ENCODE measurements around the gene RNF38.
"Not testable (repeated sequence)": the region's sequence is repeated elsewhere in the genome, so short reads cannot be mapped to it uniquely, and the experiment has no call there.

The RNF38 gene

GRCh38 chr9:36399980-36400331, at the start of gene RNF38:
Gene RNF38 (minus strand): TSS chr9:36400269. CDS start chr9:36400108, 161 bp downstream.
- Histone ChIP-seq H3K4me1 (ENCODE audit: insufficient read depth, low read length) (peaks cover 17% of the 10 kb centered on the region), H3K9me3 (ENCODE audit: low read length) (peaks cover 1% of the 10 kb centered on the region), H3K36me3 (ENCODE audit: insufficient read depth, low read length) (peaks cover 11% of the 10 kb centered on the region), H3K27me3 (ENCODE audit: insufficient read depth, low read length) (no peaks in the 10 kb centered on the region), H3K4me3 (ENCODE audit: low read length) (peak within 1 kb of the TSS; percentile 90), H2AFZ (ENCODE audit: low read depth, low read length) (peak within 1 kb of the TSS; percentile 66)

DNA sequence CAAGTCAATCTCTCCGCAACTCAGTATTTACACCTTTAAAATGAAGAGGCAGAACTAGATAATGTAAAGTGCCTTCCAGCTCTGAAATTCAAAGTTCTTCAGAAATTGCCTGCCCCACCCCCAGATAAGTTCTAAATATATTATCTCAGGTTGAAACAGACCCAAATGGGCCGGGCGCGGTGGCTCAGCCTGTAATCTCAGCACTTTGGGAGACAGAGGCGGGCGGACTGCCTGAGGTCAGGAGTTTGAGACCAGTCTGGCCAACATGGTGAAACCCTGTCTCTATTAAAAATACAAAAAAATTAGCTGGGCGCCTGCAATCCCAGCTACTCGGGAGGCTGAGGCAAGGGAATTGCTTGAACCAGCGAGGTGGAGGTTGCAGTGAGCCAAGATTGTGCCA, 48.5 kb upstream of the RNF38 start:
- not testable (repeated sequence) for H3K27me3 ChIP-seq (ENCODE audit: insufficient read depth, low read length); H3K36me3 ChIP-seq (ENCODE audit: insufficient read depth, low read length); H2AFZ ChIP-seq (ENCODE audit: low read depth, low read length); H3K4me3 ChIP-seq (ENCODE audit: low read length); H3K4me1 ChIP-seq (ENCODE audit: insufficient read depth, low read length); H3K9me3 ChIP-seq (ENCODE audit: low read length)

GRCh38 chr9:36448017-36448416, 47.9 kb upstream of the RNF38 start:
- no peak overlapping the region for H2AFZ ChIP-seq (ENCODE audit: low read depth, low read length)
- H3K4me3 ChIP-seq (ENCODE audit: low read length): no peak overlapping the region
- H3K9me3 ChIP-seq (ENCODE audit: low read length): no peaks in the 10 kb centered on the region
- H3K36me3 ChIP-seq (ENCODE audit: insufficient read depth, low read length): peaks cover under 1% of the 10 kb centered on the region
- peaks cover 7% of the 10 kb centered on the region for H3K4me1 ChIP-seq (ENCODE audit: insufficient read depth, low read length)
- no peaks in the 10 kb centered on the region for H3K27me3 ChIP-seq (ENCODE audit: insufficient read depth, low read length)

- not testable (repeated sequence) for H3K9me3 ChIP-seq (ENCODE audit: low read length); H3K4me3 ChIP-seq (ENCODE audit: low read length); H3K4me1 ChIP-seq (ENCODE audit: insufficient read depth, low read length)
These were observed 46.6 kb upstream of the RNF38 start for GRCh38 chr9:36446678-36447077.

DNA sequence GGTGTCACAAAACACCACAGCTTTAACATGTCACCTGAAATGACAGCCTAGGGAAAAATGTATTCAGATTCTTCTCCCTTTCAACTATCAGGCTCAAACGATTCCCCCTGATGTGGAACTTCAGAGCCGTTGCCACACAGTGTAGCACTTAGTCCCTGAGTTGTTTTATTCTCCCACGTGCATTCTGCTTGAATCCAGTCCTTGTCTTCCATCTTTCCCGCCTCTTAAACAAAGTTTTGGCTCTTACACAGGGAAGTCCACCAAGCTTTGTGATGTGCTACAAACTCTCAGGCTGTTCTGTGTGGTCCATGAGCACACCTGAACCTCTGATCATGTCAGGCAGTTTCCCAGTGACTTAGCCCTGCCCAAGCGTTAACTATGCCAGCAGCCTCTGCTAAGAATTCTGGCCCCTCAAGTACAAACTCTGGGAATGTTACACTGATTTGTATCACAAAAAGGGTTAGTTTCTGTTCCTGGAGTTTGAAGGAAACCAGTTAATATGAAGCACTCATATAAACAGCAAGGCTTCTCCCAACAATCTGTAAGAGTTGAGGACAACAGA, 45.8 kb upstream of the RNF38 start:
- H3K4me1 ChIP-seq (ENCODE audit: insufficient read depth, low read length): peaks cover 7% of the 10 kb centered on the region
- H3K27me3 ChIP-seq (ENCODE audit: insufficient read depth, low read length): no peaks in the 10 kb centered on the region
- H2AFZ ChIP-seq (ENCODE audit: low read depth, low read length): no peak overlapping the region
- no peak overlapping the region for H3K4me3 ChIP-seq (ENCODE audit: low read length)
- no peaks in the 10 kb centered on the region for H3K9me3 ChIP-seq (ENCODE audit: low read length)
- H3K36me3 ChIP-seq (ENCODE audit: insufficient read depth, low read length): peaks cover 6% of the 10 kb centered on the region

More at GRCh38 chr9:36446678-36447077, 46.6 kb upstream of the RNF38 start:
- H2AFZ ChIP-seq (ENCODE audit: low read depth, low read length); H3K27me3 ChIP-seq (ENCODE audit: insufficient read depth, low read length); H3K36me3 ChIP-seq (ENCODE audit: insufficient read depth, low read length): not testable (repeated sequence)

DNA sequence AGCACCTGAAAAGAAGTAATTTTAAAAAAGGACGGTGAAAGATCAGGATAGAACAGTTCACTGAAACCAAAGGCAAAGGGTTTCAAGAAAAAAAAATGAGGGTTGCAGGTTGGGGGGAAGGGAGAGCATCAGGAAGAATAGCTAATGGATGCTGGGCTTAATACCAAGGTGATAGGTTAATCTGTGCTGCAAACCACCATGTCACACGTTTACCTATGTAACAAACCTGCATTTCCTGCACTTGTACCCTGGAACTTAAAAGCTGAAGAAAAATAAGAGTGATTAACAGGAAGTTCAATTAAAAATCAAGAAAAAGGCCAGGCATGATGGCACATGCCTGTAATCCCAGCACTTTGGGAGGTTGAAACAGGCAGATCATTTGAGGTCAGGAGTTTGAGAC, 44.1 kb upstream of the RNF38 start:
- Histone ChIP-seq H3K4me1 (ENCODE audit: insufficient read depth, low read length) (peaks cover 7% of the 10 kb centered on the region), H3K36me3 (ENCODE audit: insufficient read depth, low read length) (peaks cover 6% of the 10 kb centered on the region)

GRCh38 chr9:36443581-36443980, 43.5 kb upstream of the RNF38 start:
- Histone ChIP-seq H3K4me3 (ENCODE audit: low read length) (no peak overlapping the region), H3K9me3 (ENCODE audit: low read length) (no peaks in the 10 kb centered on the region), H3K4me1 (ENCODE audit: insufficient read depth, low read length) (peaks cover 7% of the 10 kb centered on the region), H3K27me3 (ENCODE audit: insufficient read depth, low read length) (no peaks in the 10 kb centered on the region), H3K36me3 (ENCODE audit: insufficient read depth, low read length) (peaks cover 6% of the 10 kb centered on the region), H2AFZ (ENCODE audit: low read depth, low read length) (no peak overlapping the region)

More for the DNA sequence above, 44.1 kb upstream of the RNF38 start:
- Histone ChIP-seq H2AFZ (ENCODE audit: low read depth, low read length) (no peak overlapping the region), H3K27me3 (ENCODE audit: insufficient read depth, low read length) (no peaks in the 10 kb centered on the region), H3K9me3 (ENCODE audit: low read length) (no peaks in the 10 kb centered on the region), H3K4me3 (ENCODE audit: low read length) (no peak overlapping the region)

GRCh38 chr9:36442710-36443109, 42.6 kb upstream of the RNF38 start:
- Histone ChIP-seq H2AFZ (ENCODE audit: low read depth, low read length) (no peak overlapping the region), H3K27me3 (ENCODE audit: insufficient read depth, low read length) (no peaks in the 10 kb centered on the region), H3K4me1 (ENCODE audit: insufficient read depth, low read length) (peaks cover 7% of the 10 kb centered on the region), H3K4me3 (ENCODE audit: low read length) (no peak overlapping the region), H3K36me3 (ENCODE audit: insufficient read depth, low read length) (peaks cover 6% of the 10 kb centered on the region), H3K9me3 (ENCODE audit: low read length) (no peaks in the 10 kb centered on the region)

DNA sequence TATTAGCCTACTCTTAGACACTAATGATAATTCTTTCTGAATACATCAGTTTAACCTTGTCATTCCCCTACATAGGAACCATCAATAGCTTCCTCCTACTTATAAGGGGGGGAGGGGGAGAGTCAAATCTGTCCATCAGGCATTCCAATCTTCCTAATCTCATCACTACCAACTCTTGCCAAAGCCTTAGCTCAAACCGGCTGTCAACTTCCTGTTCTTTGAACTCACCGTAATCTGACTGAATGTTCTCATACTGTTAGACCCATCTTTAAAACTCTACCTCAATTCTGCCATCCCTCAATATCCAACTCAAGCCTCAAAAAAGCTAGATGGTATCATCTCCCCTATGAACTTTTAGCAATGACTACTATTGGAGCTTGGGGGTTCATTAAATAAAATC, 41.9 kb upstream of the RNF38 start:
- no peak overlapping the region for H3K4me3 ChIP-seq (ENCODE audit: low read length)
- H2AFZ ChIP-seq (ENCODE audit: low read depth, low read length): no peak overlapping the region
- H3K36me3 ChIP-seq (ENCODE audit: insufficient read depth, low read length): peaks cover 6% of the 10 kb centered on the region
- peaks cover 9% of the 10 kb centered on the region for H3K4me1 ChIP-seq (ENCODE audit: insufficient read depth, low read length)
- H3K9me3 ChIP-seq (ENCODE audit: low read length): no peaks in the 10 kb centered on the region
- H3K27me3 ChIP-seq (ENCODE audit: insufficient read depth, low read length): no peaks in the 10 kb centered on the region

GRCh38 chr9:36438536-36439236, 38.6 kb upstream of the RNF38 start:
- Histone ChIP-seq H3K9me3 (ENCODE audit: low read length) (no peaks in the 10 kb centered on the region), H3K4me1 (ENCODE audit: insufficient read depth, low read length) (peaks cover 5% of the 10 kb centered on the region), H2AFZ (ENCODE audit: low read depth, low read length) (no peak overlapping the region), H3K27me3 (ENCODE audit: insufficient read depth, low read length) (no peaks in the 10 kb centered on the region), H3K36me3 (ENCODE audit: insufficient read depth, low read length) (peaks cover 6% of the 10 kb centered on the region), H3K4me3 (ENCODE audit: low read length) (no peak overlapping the region)

DNA sequence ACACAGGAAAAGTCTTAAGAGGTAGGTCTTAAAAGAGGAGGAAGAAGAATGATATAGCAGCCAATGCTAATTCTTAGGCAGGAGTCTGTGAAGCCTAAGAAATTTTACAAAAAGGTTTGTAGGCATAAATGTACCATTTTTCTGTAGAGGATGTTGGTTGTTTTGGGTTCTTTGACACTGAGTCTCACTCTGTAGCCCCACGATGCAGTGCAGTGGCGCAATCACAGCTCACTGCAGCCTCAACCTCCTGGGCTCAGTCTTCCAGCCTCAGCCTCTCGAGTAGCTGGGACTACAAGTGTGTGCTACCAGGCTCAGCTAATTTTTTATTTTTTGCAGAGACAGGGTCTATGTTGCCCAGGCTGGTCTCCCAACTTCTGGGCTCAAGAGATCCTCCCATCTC, 37.7 kb upstream of the RNF38 start:
- no peaks in the 10 kb centered on the region for H3K9me3 ChIP-seq (ENCODE audit: low read length)
- H3K4me1 ChIP-seq (ENCODE audit: insufficient read depth, low read length): peaks cover 5% of the 10 kb centered on the region
- peaks cover 3% of the 10 kb centered on the region for H3K36me3 ChIP-seq (ENCODE audit: insufficient read depth, low read length)
- H3K27me3 ChIP-seq (ENCODE audit: insufficient read depth, low read length): no peaks in the 10 kb centered on the region
- H2AFZ ChIP-seq (ENCODE audit: low read depth, low read length): no peak overlapping the region
- H3K4me3 ChIP-seq (ENCODE audit: low read length): no peak overlapping the region

- H3K4me3 ChIP-seq (ENCODE audit: low read length): no peak overlapping the region
- H2AFZ ChIP-seq (ENCODE audit: low read depth, low read length): no peak overlapping the region
- no peaks in the 10 kb centered on the region for H3K9me3 ChIP-seq (ENCODE audit: low read length)
- H3K27me3 ChIP-seq (ENCODE audit: insufficient read depth, low read length): no peaks in the 10 kb centered on the region
- no peaks in the 10 kb centered on the region for H3K36me3 ChIP-seq (ENCODE audit: insufficient read depth, low read length)
- peaks cover 5% of the 10 kb centered on the region for H3K4me1 ChIP-seq (ENCODE audit: insufficient read depth, low read length)
These were observed 36.8 kb upstream of the RNF38 start for GRCh38 chr9:36436909-36437308.

DNA sequence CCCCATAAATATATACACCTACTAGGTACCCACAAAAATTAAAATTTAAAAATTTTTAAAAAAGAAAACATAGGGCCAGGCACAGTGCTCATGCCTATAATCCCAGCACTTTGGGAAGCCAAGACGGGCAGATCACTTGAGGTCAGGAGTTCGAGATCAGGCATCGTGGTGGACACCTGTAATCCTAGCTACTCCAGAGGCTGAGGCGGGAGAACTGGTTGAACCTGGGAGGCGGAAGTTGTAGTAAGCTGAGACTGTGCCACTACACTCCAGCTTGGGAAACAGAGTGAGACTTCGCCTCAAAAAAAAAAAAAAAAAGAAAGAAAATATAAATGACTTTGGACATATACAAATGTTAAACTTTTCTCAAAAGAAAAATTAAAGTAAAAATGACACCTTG, 33.3 kb upstream of the RNF38 start:
- no peaks in the 10 kb centered on the region for H3K27me3 ChIP-seq (ENCODE audit: insufficient read depth, low read length)
- no peaks in the 10 kb centered on the region for H3K9me3 ChIP-seq (ENCODE audit: low read length)
- peaks cover 5% of the 10 kb centered on the region for H3K36me3 ChIP-seq (ENCODE audit: insufficient read depth, low read length)
- no peak overlapping the region for H2AFZ ChIP-seq (ENCODE audit: low read depth, low read length)
- H3K4me3 ChIP-seq (ENCODE audit: low read length): no peak overlapping the region
- peaks cover 5% of the 10 kb centered on the region for H3K4me1 ChIP-seq (ENCODE audit: insufficient read depth, low read length)

DNA sequence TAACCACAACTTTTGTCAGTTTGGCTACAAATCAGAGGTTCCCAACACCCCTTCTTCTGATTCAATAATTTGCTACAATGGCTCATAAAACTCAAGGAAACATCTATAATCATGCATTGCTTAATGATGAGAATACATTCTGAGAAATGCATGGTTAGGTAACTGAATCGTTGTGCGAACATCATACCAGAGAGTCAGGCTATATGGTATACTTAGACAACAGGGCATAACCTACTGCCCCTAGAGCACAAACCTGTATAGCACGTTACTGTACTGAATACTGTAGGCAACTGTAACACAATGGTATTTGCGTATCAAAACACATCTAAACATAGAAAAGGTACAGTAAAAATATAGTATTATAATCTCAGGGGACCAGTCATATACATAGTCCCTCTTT, 31.0 kb upstream of the RNF38 start:
- Histone ChIP-seq H3K36me3 (ENCODE audit: insufficient read depth, low read length) (peaks cover 5% of the 10 kb centered on the region), H3K27me3 (ENCODE audit: insufficient read depth, low read length) (no peaks in the 10 kb centered on the region), H3K4me3 (ENCODE audit: low read length) (no peak overlapping the region), H3K9me3 (ENCODE audit: low read length) (no peaks in the 10 kb centered on the region), H2AFZ (ENCODE audit: low read depth, low read length) (no peak overlapping the region), H3K4me1 (ENCODE audit: insufficient read depth, low read length) (no peaks in the 10 kb centered on the region)

Measured in neuron (in vitro differentiated cells).